Hematopoietic multipotent progenitor cell treated with erythropoietin and hydrocortisone succinate and interleukin-3 and kit ligand, for 15 days (in vitro differentiated cells): Measurements from ENCODE around the gene HEXIM1.

ENCODE experiments used
- DNase-seq: peaks from one replicate; pipeline ENCODE4 v3.0.0-alpha.2; 2015; ENCODE audit warnings: low spot score

The HEXIM1 gene

GRCh38 chr17:45172232-45172540, 23.9 kb downstream of the HEXIM1 start:
- no peak for DNase-seq

GRCh38 chr17:45172541-45173286, 24.4 kb downstream of the HEXIM1 start:
- DNase-seq, result no peak

- no peak for DNase-seq
These were observed 27.5 kb downstream of the HEXIM1 start for GRCh38 chr17:45175759-45176115.

- DNase-seq, result no peak
These were observed 29.3 kb downstream of the HEXIM1 start for GRCh38 chr17:45177563-45177962.

- no peak for DNase-seq
These were observed 35.9 kb downstream of the HEXIM1 start for GRCh38 chr17:45184144-45184543.

- DNase-seq, result no peak
These were observed 38.6 kb downstream of the HEXIM1 start for GRCh38 chr17:45186801-45187354.

- DNase-seq, result no peak
These were observed 40.7 kb downstream of the HEXIM1 start for GRCh38 chr17:45189009-45189408.

- no peak for DNase-seq
These were observed 42.4 kb downstream of the HEXIM1 start for GRCh38 chr17:45190503-45191255.

- DNase-seq, result no peak
These were observed 47.1 kb downstream of the HEXIM1 start for GRCh38 chr17:45195424-45195823.

- no peak for DNase-seq
These were observed 48.8 kb downstream of the HEXIM1 start for GRCh38 chr17:45197108-45197507.

- peak; percentile 90 for DNase-seq
These were observed 49.5 kb downstream of the HEXIM1 start for GRCh38 chr17:45197555-45198334.

GRCh38 chr17:45200701-45201100, 52.4 kb downstream of the HEXIM1 start:
- DNase-seq, result no peak

- DNase-seq, result no peak
These were observed 53.2 kb downstream of the HEXIM1 start for GRCh38 chr17:45201457-45201856.
